Neural cell (in vitro differentiated cells): Measurements from ENCODE around the gene GTF2H3. TPM values are rescaled to one million over a fixed set of nuclear protein-coding genes. Genes with fewer than 3 reads are reported as not detected.

Source experiments
- H2AFZ ChIP-seq: fragments of 200-600, 300-800 bp; sonication (generic), shearing (Covaris generic); 2 replicates; pipeline ENCODE4 v1.6.0; 2014; ENCODE audit warnings: low read depth, mild to moderate bottlenecking, antibody characterized with exemption, low read length, moderate library complexity
- H3F3A ChIP-seq: fragments of 200-600 bp; shearing (Covaris generic); 2 replicates; pipeline ENCODE4 v1.6.1; 2016; ENCODE audit warnings: mild to moderate bottlenecking, moderate library complexity, mixed read lengths, antibody characterized with exemption, low read length; ENCODE audit not compliant: insufficient read depth, poor library complexity, severe bottlenecking
- H3K27ac ChIP-seq: fragments of 200-600, 300-800 bp; sonication (generic), shearing (Covaris generic); 2 replicates; pipeline ENCODE4 v1.5.1; 2014; ENCODE audit warnings: mild to moderate bottlenecking, low read length, moderate library complexity
- H3K27me3 ChIP-seq: fragments of 300-800, 200-600 bp; sonication (generic), shearing (Covaris generic); 2 replicates; pipeline ENCODE4 v1.6.0; 2014; ENCODE audit warnings: mild to moderate bottlenecking, low read depth, low read length, moderate library complexity; ENCODE audit not compliant: insufficient read depth
- H3K36me3 ChIP-seq: fragments of 300-800, 200-600 bp; sonication (generic), shearing (Covaris generic); 2 replicates; pipeline ENCODE4 v1.5.1; 2014; ENCODE audit warnings: mild to moderate bottlenecking, antibody characterized with exemption, low read length, moderate library complexity; ENCODE audit not compliant: insufficient read depth
- H3K4me2 ChIP-seq: fragments of 300-800, 200-600 bp; sonication (generic), shearing (Covaris generic); 2 replicates; pipeline ENCODE4 v1.6.0; 2014; ENCODE audit warnings: mild to moderate bottlenecking, low read length
- H3K4me3 ChIP-seq: fragments of 300-800, 200-600 bp; sonication (generic), shearing (Covaris generic); 2 replicates; pipeline ENCODE4 v1.5.1; 2014; ENCODE audit warnings: mild to moderate bottlenecking, low read length, moderate library complexity
- H3K79me2 ChIP-seq: fragments of 200-600 bp; shearing (Covaris generic); replicated peaks from 2 replicates; pipeline ENCODE4 v1.6.0; 2014; ENCODE audit warnings: mild to moderate bottlenecking, low read length, moderate library complexity; ENCODE audit not compliant: insufficient read depth
- H3K9ac ChIP-seq: fragments of 300-800, 200-600 bp; sonication (generic), shearing (Covaris generic); 2 replicates; pipeline ENCODE4 v1.6.1; 2016; ENCODE audit warnings: mild to moderate bottlenecking, low read length, mixed read lengths
- H3K9me2 ChIP-seq: fragments of 200-600 bp; shearing (Covaris generic); 2 replicates; pipeline ENCODE4 v1.6.1; 2016; ENCODE audit warnings: mild to moderate bottlenecking, low read length, mixed read lengths; ENCODE audit not compliant: insufficient read depth
- H3K9me3 ChIP-seq: fragments of 200-600, 300-800 bp; sonication (generic), shearing (Covaris generic); 2 replicates; pipeline ENCODE4 v1.6.1; 2016; ENCODE audit warnings: mild to moderate bottlenecking, mixed run types, low read length, moderate library complexity, mixed read lengths
- H4K20me1 ChIP-seq: fragments of 200-600 bp; shearing (Covaris generic); 2 replicates; pipeline ENCODE4 v1.6.1; 2016; ENCODE audit warnings: mild to moderate bottlenecking, mixed run types; ENCODE audit not compliant: insufficient read depth
- EP300 ChIP-seq: fragments of 450-650 bp; conservative IDR thresholded peaks from 2 replicates; pipeline ENCODE4 v1.6.1; 2014; ENCODE audit warnings: antibody characterized with exemption, mild to moderate bottlenecking, moderate library complexity; ENCODE audit not compliant: poor library complexity, severe bottlenecking
- EZH2 ChIP-seq: fragments of 200-600, 300-800 bp; shearing (Covaris generic), sonication (generic); IDR thresholded peaks from 2 replicates; pipeline ENCODE4 v1.6.1; 2014; ENCODE audit warnings: antibody characterized with exemption, low read length, borderline replicate concordance, mild to moderate bottlenecking; ENCODE audit not compliant: insufficient read depth, poor library complexity, severe bottlenecking
- MXI1 ChIP-seq: fragments of 450-650 bp; conservative IDR thresholded peaks from 2 replicates; pipeline ENCODE4 v1.6.1; 2014; ENCODE audit warnings: antibody characterized with exemption, mild to moderate bottlenecking; ENCODE audit not compliant: poor library complexity, severe bottlenecking
- POLR2AphosphoS5 ChIP-seq: IDR thresholded peaks from 2 replicates; pipeline ENCODE4 v1.6.1; 2012
- RAD21 ChIP-seq: fragments of 450-650 bp; conservative IDR thresholded peaks from 2 replicates; pipeline ENCODE4 v1.6.1; 2014; ENCODE audit warnings: antibody characterized with exemption, mild to moderate bottlenecking, moderate library complexity
- SMC3 ChIP-seq: fragments of 450-650 bp; conservative IDR thresholded peaks from 2 replicates; pipeline ENCODE4 v1.6.1; 2014; ENCODE audit warnings: antibody characterized with exemption, mild to moderate bottlenecking, moderate library complexity; ENCODE audit not compliant: poor library complexity
- TAF1 ChIP-seq: IDR thresholded peaks from 2 replicates; pipeline ENCODE4 v1.6.1; 2012; ENCODE audit warnings: low read depth
- polyA plus RNA-seq: library from polyadenylated mRNA; depleted of rRNA; stranded (reverse); fragments of >200 nt; gene quantifications from 2 replicates; pipeline ENCODE4 v1.2.3, GENCODE V29; 2014
- TF ChIP-seq, protein P1 (sequence below): IDR thresholded peaks from 2 replicates; pipeline ENCODE4 v1.6.1; 2012; ENCODE audit warnings: borderline replicate concordance
- TF ChIP-seq, protein P2 (sequence below): fragments of 450-650 bp; IDR thresholded peaks from 2 replicates; pipeline ENCODE4 v1.5.1; 2014; ENCODE audit warnings: antibody characterized with exemption, mild to moderate bottlenecking, moderate library complexity; ENCODE audit not compliant: poor library complexity, severe bottlenecking

The GTF2H3 gene
- polyA plus RNA-seq, 1 donor from 2014 or later: 47.8 TPM

DNA sequence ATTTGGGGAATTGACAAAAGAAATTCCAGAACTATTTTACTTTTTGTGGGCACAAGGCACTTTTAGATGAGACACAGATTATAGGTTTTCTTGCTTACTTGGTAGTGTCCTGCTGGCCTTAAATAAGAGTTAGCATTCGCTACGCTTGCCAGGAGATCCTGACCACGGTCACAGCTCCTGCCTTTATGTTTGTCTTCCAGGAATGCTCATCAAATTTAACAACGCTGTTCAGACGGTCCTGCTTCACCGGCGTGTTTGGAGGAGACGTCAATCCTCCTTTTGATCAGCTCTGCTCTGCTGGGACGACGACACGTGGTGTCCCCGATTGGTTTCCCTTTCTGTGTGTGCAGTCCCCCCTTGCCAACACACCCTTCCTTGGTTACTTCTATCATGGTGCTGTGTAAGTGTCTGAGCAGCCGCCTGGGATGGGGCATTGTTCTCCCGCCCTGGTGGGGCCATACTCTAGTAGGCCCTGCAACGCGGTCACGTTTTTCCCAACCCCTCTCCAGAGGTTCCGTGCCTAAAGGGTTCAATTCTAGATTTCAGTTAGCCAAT is 53.1 kb downstream of the GTF2H3 start:
- no peaks in the 10 kb centered on the region for H3K36me3 ChIP-seq
- no peak for TF ChIP-seq SMC3
- no peak for TF ChIP-seq POLR2AphosphoS5
- no peak for TF ChIP-seq EP300
- TF ChIP-seq, protein P1, sequence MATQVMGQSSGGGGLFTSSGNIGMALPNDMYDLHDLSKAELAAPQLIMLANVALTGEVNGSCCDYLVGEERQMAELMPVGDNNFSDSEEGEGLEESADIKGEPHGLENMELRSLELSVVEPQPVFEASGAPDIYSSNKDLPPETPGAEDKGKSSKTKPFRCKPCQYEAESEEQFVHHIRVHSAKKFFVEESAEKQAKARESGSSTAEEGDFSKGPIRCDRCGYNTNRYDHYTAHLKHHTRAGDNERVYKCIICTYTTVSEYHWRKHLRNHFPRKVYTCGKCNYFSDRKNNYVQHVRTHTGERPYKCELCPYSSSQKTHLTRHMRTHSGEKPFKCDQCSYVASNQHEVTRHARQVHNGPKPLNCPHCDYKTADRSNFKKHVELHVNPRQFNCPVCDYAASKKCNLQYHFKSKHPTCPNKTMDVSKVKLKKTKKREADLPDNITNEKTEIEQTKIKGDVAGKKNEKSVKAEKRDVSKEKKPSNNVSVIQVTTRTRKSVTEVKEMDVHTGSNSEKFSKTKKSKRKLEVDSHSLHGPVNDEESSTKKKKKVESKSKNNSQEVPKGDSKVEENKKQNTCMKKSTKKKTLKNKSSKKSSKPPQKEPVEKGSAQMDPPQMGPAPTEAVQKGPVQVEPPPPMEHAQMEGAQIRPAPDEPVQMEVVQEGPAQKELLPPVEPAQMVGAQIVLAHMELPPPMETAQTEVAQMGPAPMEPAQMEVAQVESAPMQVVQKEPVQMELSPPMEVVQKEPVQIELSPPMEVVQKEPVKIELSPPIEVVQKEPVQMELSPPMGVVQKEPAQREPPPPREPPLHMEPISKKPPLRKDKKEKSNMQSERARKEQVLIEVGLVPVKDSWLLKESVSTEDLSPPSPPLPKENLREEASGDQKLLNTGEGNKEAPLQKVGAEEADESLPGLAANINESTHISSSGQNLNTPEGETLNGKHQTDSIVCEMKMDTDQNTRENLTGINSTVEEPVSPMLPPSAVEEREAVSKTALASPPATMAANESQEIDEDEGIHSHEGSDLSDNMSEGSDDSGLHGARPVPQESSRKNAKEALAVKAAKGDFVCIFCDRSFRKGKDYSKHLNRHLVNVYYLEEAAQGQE: no peak
- TF ChIP-seq RAD21: no peak
- TF ChIP-seq, protein P2, sequence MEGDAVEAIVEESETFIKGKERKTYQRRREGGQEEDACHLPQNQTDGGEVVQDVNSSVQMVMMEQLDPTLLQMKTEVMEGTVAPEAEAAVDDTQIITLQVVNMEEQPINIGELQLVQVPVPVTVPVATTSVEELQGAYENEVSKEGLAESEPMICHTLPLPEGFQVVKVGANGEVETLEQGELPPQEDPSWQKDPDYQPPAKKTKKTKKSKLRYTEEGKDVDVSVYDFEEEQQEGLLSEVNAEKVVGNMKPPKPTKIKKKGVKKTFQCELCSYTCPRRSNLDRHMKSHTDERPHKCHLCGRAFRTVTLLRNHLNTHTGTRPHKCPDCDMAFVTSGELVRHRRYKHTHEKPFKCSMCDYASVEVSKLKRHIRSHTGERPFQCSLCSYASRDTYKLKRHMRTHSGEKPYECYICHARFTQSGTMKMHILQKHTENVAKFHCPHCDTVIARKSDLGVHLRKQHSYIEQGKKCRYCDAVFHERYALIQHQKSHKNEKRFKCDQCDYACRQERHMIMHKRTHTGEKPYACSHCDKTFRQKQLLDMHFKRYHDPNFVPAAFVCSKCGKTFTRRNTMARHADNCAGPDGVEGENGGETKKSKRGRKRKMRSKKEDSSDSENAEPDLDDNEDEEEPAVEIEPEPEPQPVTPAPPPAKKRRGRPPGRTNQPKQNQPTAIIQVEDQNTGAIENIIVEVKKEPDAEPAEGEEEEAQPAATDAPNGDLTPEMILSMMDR: no peak
- TF ChIP-seq EZH2: no peak

DNA sequence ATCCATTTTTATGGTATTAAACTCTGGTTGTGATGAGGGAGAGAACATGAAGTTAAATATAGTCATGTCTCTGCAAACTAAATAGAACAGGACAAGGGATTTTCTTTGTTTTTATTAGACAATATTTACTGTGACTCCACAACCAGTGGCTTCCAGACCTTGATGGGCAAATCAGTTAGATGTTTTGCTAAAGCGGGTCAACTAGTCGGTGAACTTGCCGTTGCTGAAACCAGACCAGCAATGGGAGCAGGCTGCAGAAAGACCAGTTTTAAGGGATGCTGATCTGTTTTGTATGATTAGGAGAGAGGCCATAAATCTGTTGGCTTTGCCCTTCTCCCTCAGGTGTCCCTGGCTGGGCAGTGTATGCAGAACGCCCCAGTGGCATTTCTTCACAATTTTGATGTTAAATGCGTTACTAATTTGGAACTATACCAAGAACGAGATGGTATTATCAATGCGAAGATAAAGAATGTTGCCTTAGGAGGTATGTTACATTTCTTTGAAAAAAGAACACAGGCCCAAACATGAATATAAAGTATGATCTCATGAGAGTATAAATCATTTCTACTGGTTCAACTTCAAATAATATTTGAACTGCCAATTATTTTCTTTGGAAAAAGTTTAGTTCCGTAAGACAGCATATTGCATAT is 56.7 kb downstream of the GTF2H3 start:
- Histone ChIP-seq H3K4me3 (no peak overlapping the region), H3K36me3 (no peaks in the 10 kb centered on the region), H3K9me3 (no peaks in the 10 kb centered on the region), H3K9me2 (no peaks in the 10 kb centered on the region), H3K27me3 (no peaks in the 10 kb centered on the region), H3F3A (no peaks in the 10 kb centered on the region), H4K20me1 (no peaks in the 10 kb centered on the region), H3K79me2 (no peaks in the 10 kb centered on the region), H3K9ac (no peak overlapping the region), H3K27ac (no peak overlapping the region), H3K4me2 (no peak overlapping the region), H2AFZ (no peak overlapping the region)
- no peak for TF ChIP-seq EP300
- TF ChIP-seq, protein P1: no peak
- TF ChIP-seq POLR2AphosphoS5: no peak
- no peak for TF ChIP-seq TAF1
- no peak for TF ChIP-seq SMC3
- TF ChIP-seq EZH2: no peak
- no peak for TF ChIP-seq RAD21
- TF ChIP-seq, protein P2: no peak
- no peak for TF ChIP-seq MXI1

More for the DNA sequence above, 53.1 kb downstream of the GTF2H3 start:
- Histone ChIP-seq H2AFZ (no peak overlapping the region), H3K4me2 (no peak overlapping the region), H3K4me3 (no peak overlapping the region), H3K9me3 (no peaks in the 10 kb centered on the region), H3K27me3 (no peaks in the 10 kb centered on the region), H3K27ac (no peak overlapping the region), H3F3A (no peaks in the 10 kb centered on the region), H3K9me2 (no peaks in the 10 kb centered on the region), H4K20me1 (no peaks in the 10 kb centered on the region), H3K9ac (no peak overlapping the region), H3K79me2 (no peaks in the 10 kb centered on the region)
